OCI-LY3 (cell line): Measurements from ENCODE around the gene GALNT18.

Experiments
- CTCF ChIP-seq: fragments of 200-600, 300-600 bp; sonication (generic); IDR thresholded peaks from 2 replicates; pipeline ENCODE4 v1.5.1; 2014; ENCODE audit warnings: antibody characterized with exemption, low read length, low read depth
- EZH2phosphoT487 ChIP-seq: fragments of 200-600 bp; shearing (Covaris generic); IDR thresholded peaks from 2 replicates; pipeline ENCODE4 v1.6.1; 2018; ENCODE audit warnings: antibody characterized with exemption, mixed run types, low read depth

- no peak for TF ChIP-seq CTCF
- TF ChIP-seq EZH2phosphoT487, result no peak
Observed at GRCh38 chr11:11491014-11491413, 130.8 kb downstream of the GALNT18 start.
